GM19023 (cell line): ENCODE measurements around the gene PRKCQ.
"Not testable (repeated sequence)": the region's sequence is repeated elsewhere in the genome, so short reads cannot be mapped to it uniquely, and the experiment has no call there.

ENCODE experiments used
- ATAC-seq: cut with Tn5 transposase; IDR thresholded peaks from one replicate; pipeline ENCODE4 v1.9.1; 2021; ENCODE audit warnings: mild to moderate bottlenecking, moderate library complexity; ENCODE audit not compliant: unreplicated experiment

Gene PRKCQ

DNA sequence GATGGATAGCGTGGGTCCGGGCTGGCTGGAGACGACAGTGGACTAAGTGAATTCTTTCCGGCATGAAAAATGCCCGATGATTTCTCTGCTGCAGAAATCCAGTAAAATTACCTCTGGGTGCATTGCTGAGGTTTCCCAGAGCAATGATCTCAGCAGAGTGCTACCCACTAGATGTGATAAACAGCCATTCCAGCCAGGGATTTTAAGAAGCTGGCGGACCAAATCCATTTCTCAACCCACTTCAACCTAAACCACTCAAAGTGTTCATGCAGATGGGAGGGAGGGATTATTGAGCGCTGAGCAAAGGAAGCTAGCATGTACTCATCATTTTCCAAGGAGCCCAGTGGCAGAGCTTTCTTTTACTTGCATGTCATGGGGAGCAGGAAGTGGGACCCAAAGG lies 116.7 kb downstream of the PRKCQ start:
- ATAC-seq: no peak

DNA sequence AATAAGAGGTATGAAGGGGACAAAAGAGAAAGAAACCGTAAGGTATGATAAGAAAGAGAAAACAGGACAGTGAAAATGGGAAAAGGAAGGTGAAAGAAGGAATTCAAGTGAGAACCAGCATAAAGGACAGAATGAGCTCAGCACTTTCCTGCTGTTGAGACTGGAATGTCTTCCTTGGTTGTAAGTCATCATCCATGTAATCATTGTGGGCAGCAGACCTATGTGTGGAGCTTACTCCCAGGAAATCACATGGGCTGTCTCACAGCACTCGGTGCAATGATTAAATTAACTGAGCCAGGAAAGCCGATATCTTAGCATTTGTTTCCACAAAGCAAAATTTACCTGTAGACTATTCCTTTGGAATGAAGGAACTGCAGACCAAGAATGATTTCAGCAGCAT lies 118.1 kb downstream of the PRKCQ start:
- no peak for ATAC-seq

- no peak for ATAC-seq
Measured at GRCh38 chr10:6460861-6461409, 119.1 kb downstream of the PRKCQ start.

DNA sequence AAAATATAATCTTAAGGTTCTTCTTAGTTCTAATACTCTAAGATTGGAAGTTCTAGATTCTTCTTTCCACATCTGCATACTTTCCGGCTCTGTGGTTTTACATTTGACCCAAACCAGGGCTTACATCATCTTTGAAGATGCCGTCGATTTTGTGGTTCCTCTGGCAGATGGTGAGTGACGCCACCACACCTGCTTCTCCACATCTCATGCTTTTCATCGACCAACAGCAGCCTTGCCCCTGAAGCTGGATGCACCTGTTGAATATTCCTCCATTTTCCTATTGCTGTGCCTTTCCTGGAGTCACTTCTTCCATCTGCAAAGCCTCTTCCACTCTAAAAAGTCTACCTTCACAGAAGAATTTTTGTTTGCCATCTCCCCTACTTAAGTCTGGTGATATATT lies 121.3 kb downstream of the PRKCQ start:
- no peak for ATAC-seq

DNA sequence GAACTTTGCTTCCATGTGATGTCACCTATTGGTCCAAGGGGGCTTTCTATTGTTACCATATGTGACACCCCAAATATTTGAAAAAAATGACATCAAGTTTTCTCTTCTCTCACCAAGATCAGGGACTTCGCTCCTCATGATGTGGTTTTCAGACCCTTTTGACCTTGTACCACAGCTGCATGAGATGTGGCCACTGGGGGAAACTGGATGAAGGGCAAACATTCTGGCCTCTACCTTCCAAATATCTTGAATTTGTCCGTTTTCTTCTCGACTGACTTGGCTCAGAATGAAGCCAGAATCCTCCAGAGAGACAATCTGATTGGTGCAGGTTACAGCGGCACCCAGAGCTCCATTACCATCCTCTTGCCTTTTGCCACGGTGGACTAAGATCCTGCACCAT lies 122.7 kb downstream of the PRKCQ start:
- no peak for ATAC-seq

DNA sequence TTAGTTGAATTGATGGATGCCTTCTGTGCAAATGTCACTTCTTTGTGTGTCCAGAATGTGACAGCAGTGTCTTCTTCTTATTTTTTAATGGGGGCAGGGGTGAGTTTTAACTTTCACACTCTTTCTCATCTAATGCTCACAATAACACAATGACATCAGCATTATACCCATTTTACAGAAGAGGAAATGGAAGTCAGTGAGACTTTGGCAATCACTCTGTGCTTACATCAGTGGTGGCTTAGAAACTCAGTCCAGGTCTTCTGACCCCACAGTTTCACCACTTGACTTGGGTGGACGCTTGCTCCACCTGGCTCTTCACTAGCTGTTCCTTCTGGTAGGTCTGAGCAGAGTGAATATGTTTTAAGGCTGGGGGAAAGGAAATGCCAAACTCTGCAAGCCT lies 124.0 kb downstream of the PRKCQ start:
- no peak for ATAC-seq

GRCh38 chr10:6455592-6455991 lies 124.5 kb downstream of the PRKCQ start:
- ATAC-seq: no peak

DNA sequence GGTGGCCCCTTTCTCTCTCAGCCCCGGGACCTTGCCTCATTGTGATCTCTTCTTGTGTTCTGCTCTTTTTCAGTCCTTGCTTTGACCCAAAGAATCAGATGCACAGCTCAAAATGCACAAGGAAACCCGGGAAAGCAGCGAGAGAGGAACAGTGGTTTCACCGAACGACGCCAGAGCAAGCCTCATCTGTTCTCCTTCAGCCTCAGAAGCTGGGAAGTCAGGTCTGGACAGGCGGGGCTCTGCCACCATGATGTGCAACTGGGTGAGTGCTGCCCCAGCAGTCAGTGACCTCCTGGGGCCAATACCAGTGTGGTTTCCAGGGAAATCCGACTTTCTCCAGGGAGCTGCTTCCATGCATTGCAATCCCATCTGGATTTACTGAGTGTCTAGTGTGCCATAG lies 133.4 kb downstream of the PRKCQ start:
- no peak for ATAC-seq

DNA sequence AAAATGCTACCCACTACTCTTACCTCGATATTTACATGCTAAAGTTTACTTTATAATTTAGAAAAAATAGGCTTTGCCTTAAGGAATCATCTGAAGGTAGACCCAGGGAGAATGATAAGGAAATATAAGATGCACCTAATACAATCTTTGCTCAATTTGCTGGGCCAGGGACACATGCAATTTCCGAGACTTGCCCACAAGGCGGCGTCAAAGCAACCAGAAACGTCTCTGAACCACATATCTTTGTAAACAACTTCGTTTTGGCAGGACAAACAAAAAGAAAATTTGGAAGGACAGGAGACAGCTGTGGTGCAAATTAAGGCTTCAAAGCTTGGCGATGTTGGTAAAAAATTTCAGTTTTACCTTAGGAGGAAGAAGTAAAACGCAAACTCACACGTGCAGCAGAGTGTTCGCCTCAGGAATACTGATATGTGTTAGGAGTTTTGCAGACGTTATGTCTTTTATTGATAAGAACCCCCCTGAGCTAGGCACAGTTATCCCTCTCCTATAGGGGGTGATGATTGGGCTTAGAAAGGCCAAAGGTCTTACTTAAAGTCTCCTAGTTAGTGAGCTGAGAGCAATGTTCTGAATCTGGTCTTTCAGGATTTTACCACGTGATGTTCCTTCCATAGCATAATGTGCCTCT lies 134.3 kb downstream of the PRKCQ start:
- no peak for ATAC-seq

DNA sequence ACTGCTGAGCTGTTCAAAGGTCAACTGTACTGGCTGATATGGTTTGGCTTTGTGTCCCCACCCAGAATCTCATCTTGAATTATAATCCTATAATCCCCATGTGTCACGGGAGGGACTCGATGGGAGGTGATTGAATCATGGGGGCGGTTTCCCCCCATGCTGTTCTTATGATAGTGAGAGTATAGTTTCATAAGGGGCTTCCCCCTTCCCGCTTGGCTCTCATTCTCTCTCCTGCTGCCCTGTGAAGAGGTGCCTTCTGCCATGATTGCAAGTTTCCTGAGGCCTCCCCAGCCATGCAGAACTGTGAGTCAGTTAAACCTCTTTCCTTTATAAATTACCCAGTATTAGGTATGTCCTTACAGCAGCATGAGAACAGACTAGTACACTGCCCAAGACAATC lies 140.2 kb downstream of the PRKCQ start:
- ATAC-seq: not testable (repeated sequence)

DNA sequence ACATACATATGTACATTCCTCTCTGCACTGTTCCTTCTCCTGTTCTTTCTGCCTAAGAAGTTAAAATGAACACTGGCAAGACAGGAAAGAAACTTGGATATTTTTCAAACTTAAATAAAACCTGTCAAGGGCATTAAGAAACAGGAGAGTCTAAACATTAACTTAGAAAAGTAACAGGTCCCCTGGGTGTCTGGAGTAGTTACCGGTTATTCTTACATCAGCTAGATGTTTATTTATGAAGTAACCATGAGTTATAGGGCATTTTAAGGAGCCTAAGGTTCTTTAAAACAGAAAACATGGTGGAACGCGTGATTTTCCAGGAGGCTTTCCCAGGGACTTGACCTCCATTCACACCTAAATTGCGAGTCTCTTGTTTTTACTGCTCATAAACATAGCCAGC lies 148.2 kb downstream of the PRKCQ start:
- no peak for ATAC-seq

GRCh38 chr10:6431186-6431585 lies 148.9 kb downstream of the PRKCQ start:
- ATAC-seq: no peak

GRCh38 chr10:6430423-6430980 lies 149.6 kb downstream of the PRKCQ start:
- ATAC-seq: no peak

DNA sequence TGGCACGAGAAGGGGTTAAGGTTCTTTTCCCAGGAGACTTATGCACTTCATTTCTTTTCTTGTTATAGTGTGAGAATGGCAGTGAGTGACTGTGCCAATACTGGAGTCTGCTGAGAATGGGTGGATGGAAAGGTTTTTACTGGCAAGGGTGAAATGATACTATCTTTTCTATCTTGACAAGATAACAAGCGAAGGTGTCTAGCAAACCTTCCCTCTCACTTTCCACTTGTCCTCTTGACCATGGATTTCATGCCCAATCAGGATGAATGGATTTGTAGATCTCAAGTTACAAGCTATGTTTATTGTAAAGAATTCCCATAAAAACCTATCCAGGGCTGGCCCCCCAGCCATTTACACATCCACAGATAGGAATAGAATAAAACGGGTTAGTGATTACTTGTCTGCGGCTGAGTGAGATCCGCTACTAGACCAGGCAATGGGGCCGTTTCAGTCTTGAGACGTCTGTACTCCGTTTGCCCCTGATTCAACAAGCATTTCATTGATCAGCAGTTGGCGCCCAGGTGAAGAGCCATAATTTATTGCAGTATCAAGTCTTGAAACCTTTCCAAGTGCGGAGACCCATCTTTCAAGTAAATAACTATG lies 152.6 kb downstream of the PRKCQ start:
- no peak for ATAC-seq

GRCh38 chr10:6426317-6426716 lies 153.8 kb downstream of the PRKCQ start:
- ATAC-seq: no peak

DNA sequence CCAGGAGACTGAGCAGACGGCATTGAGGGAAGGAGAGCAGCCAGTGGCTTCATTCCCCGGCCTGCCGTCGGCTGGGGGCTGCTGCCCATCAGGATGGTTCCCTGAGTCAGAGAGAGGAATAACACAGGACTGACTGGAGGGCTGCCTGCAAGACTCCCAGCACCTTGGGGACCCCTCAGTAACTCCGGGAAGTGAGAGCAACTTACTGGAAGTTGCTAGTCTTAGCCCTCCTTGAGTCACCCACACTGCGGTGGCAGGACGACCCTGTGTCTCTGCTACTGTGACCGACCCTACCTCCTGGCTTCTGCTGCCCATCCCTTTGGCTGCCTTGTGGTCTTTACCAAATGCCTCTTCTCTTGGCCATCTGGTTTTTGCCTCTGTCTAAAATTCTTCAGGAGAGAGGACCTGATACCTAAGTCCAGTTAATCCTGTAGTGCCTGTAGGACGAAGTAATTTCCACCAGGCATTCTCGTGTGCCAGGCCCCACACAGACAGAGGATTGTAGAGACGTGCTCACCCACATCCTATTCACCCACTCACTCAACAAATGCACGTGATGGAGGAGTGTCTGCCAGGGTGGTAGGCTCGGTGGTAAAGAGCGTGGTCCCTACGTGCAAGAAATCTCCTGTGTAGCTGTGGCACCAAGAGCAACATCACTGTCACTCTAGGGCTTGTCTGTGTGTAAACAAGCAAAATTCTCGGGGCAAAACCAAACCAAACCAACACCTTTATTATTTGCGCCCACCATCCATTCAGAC lies 156.5 kb downstream of the PRKCQ start:
- ATAC-seq: no peak

GRCh38 chr10:6423004-6423403 lies 157.1 kb downstream of the PRKCQ start:
- ATAC-seq: no peak

DNA sequence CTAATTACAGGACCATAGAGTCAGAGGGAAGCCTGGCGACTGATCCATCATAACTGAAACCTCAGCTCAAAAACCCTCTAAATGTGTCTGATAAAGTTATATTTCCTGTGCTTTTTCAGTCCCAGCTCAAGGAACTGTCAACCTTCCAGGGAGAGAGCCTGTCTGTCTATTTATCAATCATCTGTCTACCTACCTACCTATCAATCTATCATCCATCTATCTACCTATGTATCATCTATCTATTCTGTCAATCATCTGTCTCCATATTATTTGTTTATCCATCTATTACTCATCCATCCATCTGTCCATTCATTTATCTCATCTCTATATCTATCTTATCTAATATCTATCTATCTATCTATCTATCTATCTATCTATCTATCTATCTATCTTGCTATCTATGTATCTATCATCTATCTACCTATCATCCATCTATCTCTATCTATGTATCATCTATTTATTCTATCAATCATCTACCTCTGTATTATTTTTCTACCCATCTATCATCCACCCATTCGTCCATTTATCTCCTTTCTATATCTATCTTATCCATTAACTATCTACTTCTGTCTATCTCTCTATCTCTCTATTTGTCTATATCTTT lies 161.4 kb downstream of the PRKCQ start:
- no peak for ATAC-seq

GRCh38 chr10:6418167-6418566 lies 161.9 kb downstream of the PRKCQ start:
- ATAC-seq: no peak

GRCh38 chr10:6416892-6417512 lies 163.1 kb downstream of the PRKCQ start:
- no peak for ATAC-seq

DNA sequence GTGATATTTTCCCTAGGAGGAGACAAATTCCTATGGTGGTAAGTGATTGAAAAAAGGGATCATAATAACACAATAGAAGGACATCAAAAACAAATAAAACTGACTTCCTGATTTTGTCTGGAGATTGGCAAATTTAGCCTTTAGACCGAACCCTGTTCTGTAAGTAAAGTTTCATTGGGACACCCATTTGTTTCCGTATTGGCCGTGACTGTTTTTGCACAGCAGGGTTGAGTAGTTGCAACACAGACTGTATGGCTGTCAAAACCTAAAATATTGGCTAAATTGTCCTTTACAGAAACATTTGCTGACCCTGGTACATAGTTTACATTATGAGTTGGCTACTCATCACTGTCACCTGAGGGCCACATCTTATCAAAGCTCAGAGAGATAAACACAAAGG lies 168.6 kb downstream of the PRKCQ start:
- ATAC-seq: no peak
